GM12878 (cell line): Measurements from ENCODE around the gene ANKRD66.

Experiments used
- CTCF ChIP-seq, 3 experiments: IDR thresholded peaks in 2 of 3; conservative IDR thresholded peaks in 1 of 3; 2 replicates each; pipeline ENCODE4 v1.5.1; 2011; ENCODE audit warnings: low read depth in 3 of 3, low read length in 3 of 3, mild to moderate bottlenecking in 3 of 3, control low read depth in 2 of 3, moderate library complexity in 2 of 3, inconsistent platforms in 1 of 3, mixed read lengths in 1 of 3; ENCODE audit not compliant: control insufficient read depth in 2 of 3, insufficient read depth in 1 of 3; ENCODE audit errors: extremely low read depth in 1 of 3
- EGR1 ChIP-seq, 2 experiments: IDR thresholded peaks; 1 replicate in 1 of 2; 2 replicates in 1 of 2; pipeline ENCODE4 v1.6.1; 2011 to 2012; ENCODE audit warnings: low read depth in 2 of 2, low read length in 2 of 2, borderline replicate concordance in 1 of 2, mild to moderate bottlenecking in 1 of 2, moderate library complexity in 1 of 2
- GABPA ChIP-seq: IDR thresholded peaks from 2 replicates; pipeline ENCODE4 v1.6.1; 2014; ENCODE audit warnings: antibody characterized with exemption, low read depth, mild to moderate bottlenecking, inconsistent platforms
- PAX8 ChIP-seq: fragments of 450-650 bp; IDR thresholded peaks from 2 replicates; pipeline ENCODE4 v1.6.1; 2017; ENCODE audit warnings: mild to moderate bottlenecking, moderate library complexity
- POLR2A ChIP-seq: IDR thresholded peaks from 2 replicates; pipeline ENCODE4 v1.6.1; 2011; ENCODE audit warnings: low read depth, mild to moderate bottlenecking, low read length
- RAD21 ChIP-seq: IDR thresholded peaks from 2 replicates; pipeline ENCODE4 v1.6.1; 2011; ENCODE audit warnings: mild to moderate bottlenecking, low read depth, low read length, moderate library complexity; ENCODE audit not compliant: insufficient read depth
- RCOR1 ChIP-seq: conservative IDR thresholded peaks from 2 replicates; pipeline ENCODE4 v1.6.1; 2012; ENCODE audit warnings: low read depth, low read length, improper control_type of control experiment
- TBL1XR1 ChIP-seq: IDR thresholded peaks from 2 replicates; pipeline ENCODE4 v1.6.1; 2012; ENCODE audit warnings: low read depth, low read length, improper control_type of control experiment
- ZNF687 ChIP-seq: fragments of 450-650 bp; IDR thresholded peaks from 2 replicates; pipeline ENCODE4 v1.6.1; 2017; ENCODE audit warnings: mild to moderate bottlenecking, moderate library complexity

- no peak for TF ChIP-seq RAD21
- no peak for TF ChIP-seq CTCF (IDR thresholded peaks at IDR 0.05 in 2 of 3, conservative IDR thresholded peaks at IDR 0.05 in 1 of 3; ENCODE audit: control insufficient read depth in 2 of 3, extremely low read depth in 1 of 3, insufficient read depth in 1 of 3, low read depth in 3 of 3, low read length in 3 of 3)
- no peak for TF ChIP-seq RCOR1
- TF ChIP-seq POLR2A, result no peak
- TF ChIP-seq ZNF687, result no peak
- no peak for TF ChIP-seq TBL1XR1
- no peak for TF ChIP-seq EGR1 (IDR thresholded peaks at IDR 0.05; ENCODE audit: borderline replicate concordance in 1 of 2, low read depth in 2 of 2, low read length in 2 of 2)
- no peak for TF ChIP-seq GABPA
- no peak for TF ChIP-seq PAX8
Observed at GRCh38 chr6:46720401-46720800, 26.3 kb upstream of the ANKRD66 start.
